ENCODE measurements around the gene GRN. TPM values are rescaled to one million over a fixed set of nuclear protein-coding genes. Genes with fewer than 3 reads are reported as not detected.

Gene GRN
- 497 and 643 TPM in 2 replicates for total RNA-seq

DNA sequence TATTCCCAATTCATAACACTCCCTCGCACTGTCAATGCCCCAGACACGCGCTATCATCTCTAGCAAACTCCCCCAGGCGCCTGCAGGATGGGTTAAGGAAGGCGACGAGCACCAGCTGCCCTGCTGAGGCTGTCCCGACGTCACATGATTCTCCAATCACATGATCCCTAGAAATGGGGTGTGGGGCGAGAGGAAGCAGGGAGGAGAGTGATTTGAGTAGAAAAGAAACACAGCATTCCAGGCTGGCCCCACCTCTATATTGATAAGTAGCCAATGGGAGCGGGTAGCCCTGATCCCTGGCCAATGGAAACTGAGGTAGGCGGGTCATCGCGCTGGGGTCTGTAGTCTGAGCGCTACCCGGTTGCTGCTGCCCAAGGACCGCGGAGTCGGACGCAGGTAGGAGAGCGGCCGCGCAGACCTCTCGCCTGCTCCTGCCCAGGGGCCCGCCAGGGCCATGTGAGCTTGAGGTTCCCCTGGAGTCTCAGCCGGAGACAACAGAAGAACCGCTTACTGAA is at the start of gene GRN:
Gene GRN, plus strand, starts transcription at position 364 of the 515 bp plus-strand sequence. CDS start 3,863 bp downstream, outside the sequence.

DNA sequence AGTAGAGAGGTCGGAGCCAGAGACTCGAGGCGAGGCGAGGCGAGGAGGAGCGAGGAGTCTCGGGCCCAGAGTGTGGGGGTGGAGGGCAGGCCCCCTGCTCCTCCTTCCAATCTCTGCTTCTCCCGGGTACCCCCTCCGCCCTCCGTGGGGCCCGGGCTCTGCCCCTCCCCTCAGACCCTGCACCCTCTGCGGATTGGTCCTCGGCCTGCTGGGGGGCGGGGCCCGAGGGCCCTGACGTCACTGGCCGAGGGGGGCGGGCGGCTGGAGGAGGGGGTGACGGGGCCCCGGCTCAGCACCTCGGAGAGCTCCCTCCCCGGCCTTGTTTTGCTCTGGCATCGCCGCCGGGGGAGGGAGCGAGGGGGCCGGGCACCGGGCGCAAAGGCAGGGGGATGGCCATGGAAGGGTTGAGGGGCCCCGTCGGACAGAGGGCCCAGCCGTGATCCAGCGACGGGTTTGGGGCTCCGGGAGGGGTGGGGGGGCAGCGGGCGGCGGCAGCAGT is 36.7 kb upstream of the GRN start, which contains the start of gene RUNDC3A:
Gene RUNDC3A, plus strand, starts transcription at position 282 of the 499 bp plus-strand sequence. CDS start 232 bp downstream, outside the sequence.

DNA sequence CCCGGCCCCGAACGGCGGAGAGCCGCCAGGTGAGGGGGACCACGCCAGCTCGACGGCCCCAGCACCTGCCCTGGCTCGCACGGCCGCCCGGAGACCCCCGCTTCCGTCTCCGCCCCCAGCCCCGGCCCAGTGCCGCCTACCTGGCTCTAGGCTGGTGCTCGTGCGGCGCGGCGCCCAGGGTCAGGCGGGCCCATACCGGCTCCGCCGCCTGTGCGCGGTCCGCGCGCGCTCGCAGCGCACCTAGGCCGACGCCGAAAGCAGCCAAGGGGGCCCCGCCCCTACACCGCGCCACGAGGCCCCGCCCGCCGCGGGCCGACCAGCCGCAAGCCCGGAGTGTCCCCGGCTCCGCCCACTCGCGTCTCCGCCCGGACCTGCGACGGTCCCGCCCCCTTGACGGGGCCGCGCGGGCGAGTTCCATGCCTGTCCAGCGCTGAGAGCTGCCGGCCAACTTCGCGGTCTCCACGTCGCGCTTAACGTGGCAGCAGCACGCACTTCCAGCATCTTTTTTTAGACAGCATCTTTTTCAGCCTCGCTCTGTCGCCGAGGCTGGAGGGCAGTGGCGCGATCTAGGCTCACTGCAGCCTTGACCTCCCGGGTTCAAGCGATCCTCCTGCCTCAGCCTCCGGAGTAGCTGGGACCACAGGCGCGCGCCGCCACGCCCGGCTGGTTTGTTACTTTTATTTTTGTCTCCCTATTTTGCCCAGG is 20.4 kb upstream of the GRN start, which contains the start of gene SLC25A39:
Gene SLC25A39, minus strand, starts transcription at position 253 of the 705 bp plus-strand sequence. CDS start 1,261 bp downstream, outside the sequence.

DNA sequence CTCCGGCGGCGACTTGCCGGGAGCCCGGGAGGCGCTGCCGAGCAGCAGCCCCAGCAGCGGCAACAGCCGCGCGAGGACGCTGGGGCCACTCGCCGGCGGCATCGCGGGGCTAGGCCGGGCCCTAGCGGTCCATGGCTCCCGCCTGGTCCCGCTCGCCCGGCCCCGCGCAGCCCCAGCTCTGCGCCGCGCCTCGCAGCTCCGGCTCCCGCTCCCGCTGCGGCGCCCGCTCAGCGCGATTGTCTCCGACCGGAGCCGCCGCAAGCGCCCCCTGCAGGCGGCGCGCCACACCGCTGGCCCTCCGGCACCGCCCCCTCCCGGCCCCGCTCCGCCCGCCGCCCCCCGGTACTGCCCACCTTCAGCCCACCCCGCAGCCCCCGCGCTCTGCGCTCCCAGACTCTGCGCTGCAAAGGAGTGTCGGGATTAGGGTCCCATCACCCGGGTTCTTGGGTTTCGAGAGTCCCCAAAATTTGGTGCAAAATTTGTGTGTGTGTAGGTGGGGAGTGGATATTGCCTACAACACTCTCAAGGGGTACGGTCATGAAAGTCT is 18.6 kb downstream of the GRN start, which contains the start of gene FAM171A2:
Gene FAM171A2, minus strand, starts transcription at position 241 of the 547 bp plus-strand sequence. Its CDS starts 139 bp downstream, at position 102.

DNA sequence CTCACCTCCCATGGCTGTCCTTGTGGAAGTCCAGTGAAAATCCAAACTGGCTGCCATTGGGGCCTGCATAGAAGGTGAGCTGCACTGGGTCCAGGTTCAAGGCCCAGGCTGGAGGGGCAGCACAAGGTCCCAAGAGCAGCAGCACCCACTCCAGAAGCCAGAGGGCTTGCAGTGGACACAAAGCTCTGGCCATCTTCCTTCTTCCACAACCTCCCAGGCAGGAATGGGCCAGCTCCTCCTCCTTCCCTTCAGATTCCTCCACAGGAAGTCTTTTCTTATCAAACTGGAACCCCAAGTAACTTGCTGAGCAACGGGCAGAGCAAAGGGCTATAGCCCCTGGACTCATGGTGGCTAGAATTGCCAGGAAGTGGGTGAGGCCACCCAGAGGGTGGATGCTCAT is 44.2 kb downstream of the GRN start, which contains the start of gene ITGA2B:
Gene ITGA2B, minus strand, starts transcription at position 369 of the 400 bp plus-strand sequence. Its CDS starts 176 bp downstream, at position 193.

Other genes starting within 250 kb of the GRN start
- gene HDAC5, start 221.7 kb upstream of the GRN start, total RNA-seq = 50.4 and 54.7 TPM in 2 replicates
- gene HROB, start 203.4 kb upstream of the GRN start, total RNA-seq = 0.93 and 5.3 TPM in 2 replicates
- not detected in 2 replicates for gene ASB16, start 174.6 kb upstream of the GRN start, total RNA-seq
- gene TMUB2, start 158.3 kb upstream of the GRN start, total RNA-seq = 29.1 and 32.2 TPM in 2 replicates
- gene ATXN7L3, start 145.4 kb upstream of the GRN start, total RNA-seq = 49.5 and 59.3 TPM in 2 replicates
- 43.6 and 54.0 TPM in 2 replicates for gene UBTF, start 125.6 kb upstream of the GRN start, total RNA-seq
- gene SLC4A1, start 77.2 kb upstream of the GRN start, total RNA-seq = not detected in 2 replicates
- 0.70 and 0.85 TPM in 2 replicates for gene RUNDC3A, start 36.7 kb upstream of the GRN start, total RNA-seq
- 65.8 and 74.2 TPM in 2 replicates for gene SLC25A39, start 20.5 kb upstream of the GRN start, total RNA-seq
- gene FAM171A2, start 18.6 kb downstream of the GRN start, total RNA-seq = 7.2 and 11.8 TPM in 2 replicates
- 0.35 and 0.68 TPM in 2 replicates for gene ITGA2B, start 44.3 kb downstream of the GRN start, total RNA-seq
- 9.1 and 11.4 TPM in 2 replicates for gene GPATCH8, start 158.1 kb downstream of the GRN start, total RNA-seq
- 19.7 and 22.8 TPM in 2 replicates for gene FZD2, start 212.2 kb downstream of the GRN start, total RNA-seq